Stimulated activated naive CD4-positive, alpha-beta T cell treated with Interleukin-2 at 50 U/mL for 16 hours (primary cell): ENCODE results near the gene LZTR1.

Experiments
- DNase-seq: peaks from one replicate; lab custom pipeline; 2025; lab: John Stamatoyannopoulos, UW

Gene LZTR1

GRCh38 chr22:21015466-21016006 lies 33.4 kb downstream of the LZTR1 start:
- no peak for DNase-seq

- no peak for DNase-seq
Measured at GRCh38 chr22:21016644-21017420, 34.7 kb downstream of the LZTR1 start.

- DNase-seq: no peak
Measured at GRCh38 chr22:21018314-21018713, 36.2 kb downstream of the LZTR1 start.

GRCh38 chr22:21020802-21021429 lies 38.8 kb downstream of the LZTR1 start:
- DNase-seq: no peak

GRCh38 chr22:21022507-21022906 lies 40.4 kb downstream of the LZTR1 start:
- DNase-seq: no peak

GRCh38 chr22:21022955-21023614 lies 41.0 kb downstream of the LZTR1 start:
- DNase-seq: no peak

GRCh38 chr22:21025266-21025665 lies 43.2 kb downstream of the LZTR1 start:
- DNase-seq: no peak

- DNase-seq: no peak
Measured at GRCh38 chr22:21025763-21026755, 44.0 kb downstream of the LZTR1 start.

GRCh38 chr22:21026783-21027692 lies 44.9 kb downstream of the LZTR1 start:
- no peak for DNase-seq

- DNase-seq: no peak
Measured at GRCh38 chr22:21028277-21029251, 46.5 kb downstream of the LZTR1 start.

- DNase-seq: no peak
Measured at GRCh38 chr22:21029486-21030025, 47.5 kb downstream of the LZTR1 start.

- no peak for DNase-seq
Measured at GRCh38 chr22:21030032-21030431, 47.9 kb downstream of the LZTR1 start.

- no peak for DNase-seq
Measured at GRCh38 chr22:21030621-21031544, 48.8 kb downstream of the LZTR1 start.

- no peak for DNase-seq
Measured at GRCh38 chr22:21031545-21032036, 49.5 kb downstream of the LZTR1 start.

GRCh38 chr22:21032037-21032867 lies 50.2 kb downstream of the LZTR1 start, which contains the start of gene SLC7A4:
SLC7A4 (minus strand) TSS chr22:21032561; CDS start chr22:21031812, 749 bp downstream.
- no peak for DNase-seq

GRCh38 chr22:21032868-21033688 lies 51.0 kb downstream of the LZTR1 start:
- DNase-seq: no peak
